Breast epithelium (tissue), 3 donors: ENCODE measurements around the gene GSTM2.

Experiments used
- CTCF ChIP-seq, 3 donors: fragments of 450-650 bp; IDR thresholded peaks; one replicate each; pipeline ENCODE4 v1.5.1; 2016 to 2017; ENCODE audit warnings: antibody characterized with exemption in 3 of 3, mild to moderate bottlenecking in 3 of 3, moderate library complexity in 3 of 3
- POLR2A ChIP-seq: fragments of 450-650 bp; IDR thresholded peaks from one replicate; pipeline ENCODE4 v1.6.1; 2016; ENCODE audit warnings: antibody characterized with exemption, mild to moderate bottlenecking, moderate library complexity
- POLR2AphosphoS5 ChIP-seq, 3 donors: sonication (generic); formaldehyde crosslinking; IDR thresholded peaks; one replicate each; pipeline ENCODE4 v1.6.1; 2017; ENCODE audit warnings: antibody characterized with exemption in 3 of 3

- TF ChIP-seq CTCF (IDR thresholded peaks at IDR 0.05) (no peak), POLR2AphosphoS5 (IDR thresholded peaks at IDR 0.05) (no peak), POLR2A (no peak)
Observed at GRCh38 chr1:109641078-109641740, 26.6 kb upstream of the GSTM2 start.
